GM23338 (cell line): ENCODE results near the gene LINGO1.

ENCODE experiments used
- CREB1 ChIP-seq: fragments of 250-450 bp; sonication (Bioruptor Pico); IDR thresholded peaks from 2 replicates; pipeline ENCODE4 v1.5.0; 2020; ENCODE audit warnings: low read depth, mild to moderate bottlenecking, moderate library complexity
- ETS1 ChIP-seq: IDR thresholded peaks from 2 replicates; pipeline ENCODE4 v1.6.1; 2016; ENCODE audit warnings: antibody characterized with exemption
- EZH2 ChIP-seq: fragments of 200-600 bp; sonication (generic); IDR thresholded peaks from one replicate; pipeline ENCODE4 v1.8.0; 2017; ENCODE audit warnings: antibody characterized with exemption, mild to moderate bottlenecking, low read depth; ENCODE audit not compliant: unreplicated experiment
- EZH2phosphoT487 ChIP-seq: fragments of 200-600 bp; sonication (generic); IDR thresholded peaks from one replicate; pipeline ENCODE4 v1.8.1; 2018; ENCODE audit warnings: antibody characterized with exemption; ENCODE audit not compliant: unreplicated experiment
- JUNB ChIP-seq: IDR thresholded peaks from one replicate; pipeline ENCODE4 v1.6.1; 2016; ENCODE audit warnings: antibody characterized with exemption; ENCODE audit not compliant: unreplicated experiment
- POLR2AphosphoS5 ChIP-seq: IDR thresholded peaks from 2 replicates; pipeline ENCODE4 v1.6.1; 2016; ENCODE audit warnings: antibody characterized with exemption, low read depth
- STAT1 ChIP-seq: IDR thresholded peaks from one replicate; pipeline ENCODE4 v1.6.1; 2016; ENCODE audit warnings: antibody characterized with exemption; ENCODE audit not compliant: unreplicated experiment
- ZNF114 ChIP-seq: fragments of 250-450 bp; sonication (Bioruptor Pico); IDR thresholded peaks from 2 replicates; pipeline ENCODE4 v1.5.0; 2020; ENCODE audit warnings: mild to moderate bottlenecking, moderate library complexity
- ZNF331 ChIP-seq: fragments of 250-450 bp; sonication (Bioruptor Pico); IDR thresholded peaks from 2 replicates; pipeline ENCODE4 v1.5.0; 2020; ENCODE audit warnings: low read depth, mild to moderate bottlenecking, moderate library complexity
- TF ChIP-seq, protein P1 (sequence below), 2 experiments: fragments of 200-600 bp in 1 of 2; sonication (generic) in 1 of 2; conservative IDR thresholded peaks; 2 replicates each; pipeline versions ENCODE4 v1.5.1 to v1.6.1; 2016 to 2017; ENCODE audit warnings: antibody characterized with exemption in 2 of 2, low read depth in 2 of 2, mild to moderate bottlenecking in 2 of 2, moderate library complexity in 1 of 2
- TF ChIP-seq, protein P2 (sequence below): IDR thresholded peaks from one replicate; pipeline ENCODE4 v1.6.1; 2018; ENCODE audit warnings: antibody characterized with exemption; ENCODE audit not compliant: unreplicated experiment
- TF ChIP-seq, protein P3 (sequence below): fragments of 250-450 bp; sonication (Bioruptor Pico); IDR thresholded peaks from 2 replicates; pipeline ENCODE4 v1.5.0; 2020; ENCODE audit warnings: mild to moderate bottlenecking, moderate library complexity

DNA sequence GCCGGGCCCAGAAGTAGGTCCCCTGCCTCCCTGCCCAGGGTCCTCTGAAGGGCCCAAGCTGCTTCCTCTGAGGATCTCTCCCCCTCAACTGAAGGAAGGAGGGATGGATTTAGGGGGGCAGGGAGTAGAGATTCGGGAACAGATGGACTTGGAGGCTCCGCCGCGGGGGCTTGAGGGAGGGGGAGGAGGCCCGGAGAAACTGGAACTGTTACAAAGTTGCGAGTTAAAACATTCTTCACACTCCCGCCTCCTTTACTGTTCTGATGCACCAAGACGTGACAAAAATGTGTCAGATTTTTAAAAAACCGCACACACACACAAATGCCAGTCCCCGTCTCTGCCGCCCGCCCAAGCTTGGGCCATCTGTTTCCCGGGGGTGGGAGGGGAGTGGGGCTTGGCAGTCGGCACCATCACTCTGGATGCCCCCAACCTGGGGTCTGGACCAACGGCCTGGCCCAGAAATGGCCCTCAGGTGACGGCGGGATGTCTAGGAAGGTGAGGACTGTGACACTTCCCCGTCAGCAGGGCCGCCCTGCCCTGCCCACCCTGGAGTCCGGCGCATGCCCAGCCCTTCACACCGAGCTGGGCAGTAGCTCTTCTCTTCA is 25.0 kb upstream of the LINGO1 start:
- TF ChIP-seq, protein P1, sequence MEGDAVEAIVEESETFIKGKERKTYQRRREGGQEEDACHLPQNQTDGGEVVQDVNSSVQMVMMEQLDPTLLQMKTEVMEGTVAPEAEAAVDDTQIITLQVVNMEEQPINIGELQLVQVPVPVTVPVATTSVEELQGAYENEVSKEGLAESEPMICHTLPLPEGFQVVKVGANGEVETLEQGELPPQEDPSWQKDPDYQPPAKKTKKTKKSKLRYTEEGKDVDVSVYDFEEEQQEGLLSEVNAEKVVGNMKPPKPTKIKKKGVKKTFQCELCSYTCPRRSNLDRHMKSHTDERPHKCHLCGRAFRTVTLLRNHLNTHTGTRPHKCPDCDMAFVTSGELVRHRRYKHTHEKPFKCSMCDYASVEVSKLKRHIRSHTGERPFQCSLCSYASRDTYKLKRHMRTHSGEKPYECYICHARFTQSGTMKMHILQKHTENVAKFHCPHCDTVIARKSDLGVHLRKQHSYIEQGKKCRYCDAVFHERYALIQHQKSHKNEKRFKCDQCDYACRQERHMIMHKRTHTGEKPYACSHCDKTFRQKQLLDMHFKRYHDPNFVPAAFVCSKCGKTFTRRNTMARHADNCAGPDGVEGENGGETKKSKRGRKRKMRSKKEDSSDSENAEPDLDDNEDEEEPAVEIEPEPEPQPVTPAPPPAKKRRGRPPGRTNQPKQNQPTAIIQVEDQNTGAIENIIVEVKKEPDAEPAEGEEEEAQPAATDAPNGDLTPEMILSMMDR (conservative IDR thresholded peaks at IDR 0.05; ENCODE audit: low read depth in 2 of 2), result no peak
- TF ChIP-seq EZH2 (no peak), EZH2phosphoT487 (no peak), ZNF114 (no peak), POLR2AphosphoS5 (no peak), JUNB (no peak), CREB1 (CRISPR knock-in tag) (no peak), STAT1 (no peak), ZNF331 (CRISPR knock-in tag) (no peak), ETS1 (no peak)
- TF ChIP-seq, protein P2, sequence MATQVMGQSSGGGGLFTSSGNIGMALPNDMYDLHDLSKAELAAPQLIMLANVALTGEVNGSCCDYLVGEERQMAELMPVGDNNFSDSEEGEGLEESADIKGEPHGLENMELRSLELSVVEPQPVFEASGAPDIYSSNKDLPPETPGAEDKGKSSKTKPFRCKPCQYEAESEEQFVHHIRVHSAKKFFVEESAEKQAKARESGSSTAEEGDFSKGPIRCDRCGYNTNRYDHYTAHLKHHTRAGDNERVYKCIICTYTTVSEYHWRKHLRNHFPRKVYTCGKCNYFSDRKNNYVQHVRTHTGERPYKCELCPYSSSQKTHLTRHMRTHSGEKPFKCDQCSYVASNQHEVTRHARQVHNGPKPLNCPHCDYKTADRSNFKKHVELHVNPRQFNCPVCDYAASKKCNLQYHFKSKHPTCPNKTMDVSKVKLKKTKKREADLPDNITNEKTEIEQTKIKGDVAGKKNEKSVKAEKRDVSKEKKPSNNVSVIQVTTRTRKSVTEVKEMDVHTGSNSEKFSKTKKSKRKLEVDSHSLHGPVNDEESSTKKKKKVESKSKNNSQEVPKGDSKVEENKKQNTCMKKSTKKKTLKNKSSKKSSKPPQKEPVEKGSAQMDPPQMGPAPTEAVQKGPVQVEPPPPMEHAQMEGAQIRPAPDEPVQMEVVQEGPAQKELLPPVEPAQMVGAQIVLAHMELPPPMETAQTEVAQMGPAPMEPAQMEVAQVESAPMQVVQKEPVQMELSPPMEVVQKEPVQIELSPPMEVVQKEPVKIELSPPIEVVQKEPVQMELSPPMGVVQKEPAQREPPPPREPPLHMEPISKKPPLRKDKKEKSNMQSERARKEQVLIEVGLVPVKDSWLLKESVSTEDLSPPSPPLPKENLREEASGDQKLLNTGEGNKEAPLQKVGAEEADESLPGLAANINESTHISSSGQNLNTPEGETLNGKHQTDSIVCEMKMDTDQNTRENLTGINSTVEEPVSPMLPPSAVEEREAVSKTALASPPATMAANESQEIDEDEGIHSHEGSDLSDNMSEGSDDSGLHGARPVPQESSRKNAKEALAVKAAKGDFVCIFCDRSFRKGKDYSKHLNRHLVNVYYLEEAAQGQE, result no peak
- TF ChIP-seq, protein P3, sequence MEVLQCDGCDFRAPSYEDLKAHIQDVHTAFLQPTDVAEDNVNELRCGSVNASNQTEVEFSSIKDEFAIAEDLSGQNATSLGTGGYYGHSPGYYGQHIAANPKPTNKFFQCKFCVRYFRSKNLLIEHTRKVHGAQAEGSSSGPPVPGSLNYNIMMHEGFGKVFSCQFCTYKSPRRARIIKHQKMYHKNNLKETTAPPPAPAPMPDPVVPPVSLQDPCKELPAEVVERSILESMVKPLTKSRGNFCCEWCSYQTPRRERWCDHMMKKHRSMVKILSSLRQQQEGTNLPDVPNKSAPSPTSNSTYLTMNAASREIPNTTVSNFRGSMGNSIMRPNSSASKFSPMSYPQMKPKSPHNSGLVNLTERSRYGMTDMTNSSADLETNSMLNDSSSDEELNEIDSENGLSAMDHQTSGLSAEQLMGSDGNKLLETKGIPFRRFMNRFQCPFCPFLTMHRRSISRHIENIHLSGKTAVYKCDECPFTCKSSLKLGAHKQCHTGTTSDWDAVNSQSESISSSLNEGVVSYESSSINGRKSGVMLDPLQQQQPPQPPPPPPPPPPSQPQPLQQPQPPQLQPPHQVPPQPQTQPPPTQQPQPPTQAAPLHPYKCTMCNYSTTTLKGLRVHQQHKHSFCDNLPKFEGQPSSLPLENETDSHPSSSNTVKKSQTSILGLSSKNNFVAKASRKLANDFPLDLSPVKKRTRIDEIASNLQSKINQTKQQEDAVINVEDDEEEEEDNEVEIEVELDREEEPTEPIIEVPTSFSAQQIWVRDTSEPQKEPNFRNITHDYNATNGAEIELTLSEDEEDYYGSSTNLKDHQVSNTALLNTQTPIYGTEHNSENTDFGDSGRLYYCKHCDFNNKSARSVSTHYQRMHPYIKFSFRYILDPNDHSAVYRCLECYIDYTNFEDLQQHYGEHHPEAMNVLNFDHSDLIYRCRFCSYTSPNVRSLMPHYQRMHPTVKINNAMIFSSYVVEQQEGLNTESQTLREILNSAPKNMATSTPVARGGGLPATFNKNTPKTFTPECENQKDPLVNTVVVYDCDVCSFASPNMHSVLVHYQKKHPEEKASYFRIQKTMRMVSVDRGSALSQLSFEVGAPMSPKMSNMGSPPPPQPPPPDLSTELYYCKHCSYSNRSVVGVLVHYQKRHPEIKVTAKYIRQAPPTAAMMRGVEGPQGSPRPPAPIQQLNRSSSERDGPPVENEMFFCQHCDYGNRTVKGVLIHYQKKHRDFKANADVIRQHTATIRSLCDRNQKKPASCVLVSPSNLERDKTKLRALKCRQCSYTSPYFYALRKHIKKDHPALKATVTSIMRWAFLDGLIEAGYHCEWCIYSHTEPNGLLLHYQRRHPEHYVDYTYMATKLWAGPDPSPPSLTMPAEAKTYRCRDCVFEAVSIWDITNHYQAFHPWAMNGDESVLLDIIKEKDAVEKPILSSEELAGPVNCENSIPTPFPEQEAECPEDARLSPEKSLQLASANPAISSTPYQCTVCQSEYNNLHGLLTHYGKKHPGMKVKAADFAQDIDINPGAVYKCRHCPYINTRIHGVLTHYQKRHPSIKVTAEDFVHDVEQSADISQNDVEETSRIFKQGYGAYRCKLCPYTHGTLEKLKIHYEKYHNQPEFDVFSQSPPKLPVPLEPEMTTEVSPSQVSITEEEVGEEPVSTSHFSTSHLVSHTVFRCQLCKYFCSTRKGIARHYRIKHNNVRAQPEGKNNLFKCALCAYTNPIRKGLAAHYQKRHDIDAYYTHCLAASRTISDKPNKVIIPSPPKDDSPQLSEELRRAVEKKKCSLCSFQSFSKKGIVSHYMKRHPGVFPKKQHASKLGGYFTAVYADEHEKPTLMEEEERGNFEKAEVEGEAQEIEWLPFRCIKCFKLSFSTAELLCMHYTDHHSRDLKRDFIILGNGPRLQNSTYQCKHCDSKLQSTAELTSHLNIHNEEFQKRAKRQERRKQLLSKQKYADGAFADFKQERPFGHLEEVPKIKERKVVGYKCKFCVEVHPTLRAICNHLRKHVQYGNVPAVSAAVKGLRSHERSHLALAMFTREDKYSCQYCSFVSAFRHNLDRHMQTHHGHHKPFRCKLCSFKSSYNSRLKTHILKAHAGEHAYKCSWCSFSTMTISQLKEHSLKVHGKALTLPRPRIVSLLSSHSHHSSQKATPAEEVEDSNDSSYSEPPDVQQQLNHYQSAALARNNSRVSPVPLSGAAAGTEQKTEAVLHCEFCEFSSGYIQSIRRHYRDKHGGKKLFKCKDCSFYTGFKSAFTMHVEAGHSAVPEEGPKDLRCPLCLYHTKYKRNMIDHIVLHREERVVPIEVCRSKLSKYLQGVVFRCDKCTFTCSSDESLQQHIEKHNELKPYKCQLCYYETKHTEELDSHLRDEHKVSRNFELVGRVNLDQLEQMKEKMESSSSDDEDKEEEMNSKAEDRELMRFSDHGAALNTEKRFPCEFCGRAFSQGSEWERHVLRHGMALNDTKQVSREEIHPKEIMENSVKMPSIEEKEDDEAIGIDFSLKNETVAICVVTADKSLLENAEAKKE (CRISPR knock-in tag), result no peak
